ENCODE results near the gene INPP5B. TPM values are rescaled to one million over a fixed set of nuclear protein-coding genes. Genes with fewer than 3 reads are reported as not detected.

INPP5B gene
- total RNA-seq, 6 donors from 2014 or later = 25.8 to 201 (median 44.1) TPM

- 71 to 86% methylated on average over 3 of the region's 3 CpGs for WGBS, 2 donors
- ATAC-seq (ENCODE audit: low FRiP score in 2 of 2) = no peak
- TF ChIP-seq CTCF (IDR thresholded peaks at IDR 0.05) (no peak), EP300 (IDR thresholded peaks at IDR 0.05) (no peak), POLR2AphosphoS5 (IDR thresholded peaks at IDR 0.05) (no peak), POLR2A (IDR thresholded peaks at IDR 0.05) (no peak)
- peaks cover 2 to 21% (median 13%) of the 10 kb centered on the region in 4 donors for H3K36me3 ChIP-seq
- no peaks in the 10 kb centered on the region for H3K27me3 ChIP-seq
- DNase-seq = no peak
- no peak overlapping the region for H3K27ac ChIP-seq
- H3K9me3 ChIP-seq = no peaks in the 10 kb centered on the region
- no peaks in the 10 kb centered on the region for H3K4me1 ChIP-seq
- no peak overlapping the region for H3K4me3 ChIP-seq
Measured at GRCh38 chr1:37952738-37953137, 5.9 kb upstream of the INPP5B start.

- ATAC-seq (ENCODE audit: low FRiP score in 2 of 2) = no peak
Measured at GRCh38 chr1:37951783-37952624, 5.2 kb upstream of the INPP5B start.

GRCh38 chr1:37951041-37951782 is 4.4 kb upstream of the INPP5B start:
- peaks cover 0 to 5% (median under 1%) of the 10 kb centered on the region in 4 donors for H3K36me3 ChIP-seq
- H3K9me3 ChIP-seq = no peaks in the 10 kb centered on the region
- WGBS, 2 donors = 81 to 87% methylated on average over 9 to 11 of the region's 11 CpGs
- H3K27ac ChIP-seq = no peak overlapping the region
- no peaks in the 10 kb centered on the region for H3K27me3 ChIP-seq
- no peak overlapping the region for H3K4me3 ChIP-seq
- H3K4me1 ChIP-seq = peaks cover 3 to 10% (median 6%) of the 10 kb centered on the region in 4 donors
- TF ChIP-seq CTCF (IDR thresholded peaks at IDR 0.05) = no peak
- TF ChIP-seq POLR2A (IDR thresholded peaks at IDR 0.05) = no peak
- TF ChIP-seq EP300 (IDR thresholded peaks at IDR 0.05) = no peak
- no peak for TF ChIP-seq POLR2AphosphoS5 (IDR thresholded peaks at IDR 0.05)
- ATAC-seq (ENCODE audit: low FRiP score in 2 of 2) (no peak), DNase-seq (no peak)

More at GRCh38 chr1:37951783-37952624, 5.2 kb upstream of the INPP5B start:
- no peaks in the 10 kb centered on the region for H3K9me3 ChIP-seq
- TF ChIP-seq POLR2AphosphoS5 (IDR thresholded peaks at IDR 0.05) (no peak), POLR2A (IDR thresholded peaks at IDR 0.05) (no peak), CTCF (IDR thresholded peaks at IDR 0.05) (no peak), EP300 (IDR thresholded peaks at IDR 0.05) (no peak)
- no peak overlapping the region for H3K4me3 ChIP-seq
- 75 to 80% methylated on average over 1 to 4 of the region's 4 CpGs for WGBS, 2 donors
- no peaks in the 10 kb centered on the region for H3K27me3 ChIP-seq
- DNase-seq = no peak
- peaks cover 0 to 13% (median 7%) of the 10 kb centered on the region in 4 donors for H3K36me3 ChIP-seq
- H3K4me1 ChIP-seq = peaks cover 0 to 6% (median 4%) of the 10 kb centered on the region in 4 donors
- no peak overlapping the region for H3K27ac ChIP-seq

GRCh38 chr1:37949524-37950152 is 2.8 kb upstream of the INPP5B start:
- Histone ChIP-seq H3K27me3 (no peaks in the 10 kb centered on the region), H3K9me3 (no peaks in the 10 kb centered on the region), H3K27ac (no peak overlapping the region), H3K4me1 (peaks cover 17 to 26% (median 21%) of the 10 kb centered on the region in 4 donors), H3K4me3 (no peak overlapping the region), H3K36me3 (peaks cover 0 to 6% (median 2%) of the 10 kb centered on the region in 4 donors)
- TF ChIP-seq POLR2A (IDR thresholded peaks at IDR 0.05) = no peak
- TF ChIP-seq POLR2AphosphoS5 (IDR thresholded peaks at IDR 0.05) = no peak
- TF ChIP-seq EP300 (IDR thresholded peaks at IDR 0.05) = no peak
- TF ChIP-seq CTCF (IDR thresholded peaks at IDR 0.05) = no peak
- no peak for ATAC-seq (ENCODE audit: low FRiP score in 2 of 2)
- WGBS, 2 donors = 57 to 79% methylated on average over 3 to 5 of the region's 6 CpGs
- DNase-seq = no peak

Measured in upper lobe of left lung (tissue), 6 donors.